Adrenal gland (tissue), 12 donors: Measurements from ENCODE around the gene TAGLN. TPM values are rescaled to one million over a fixed set of nuclear protein-coding genes. Genes with fewer than 3 reads are reported as not detected.
"Not testable (repeated sequence)": the region's sequence is repeated elsewhere in the genome, so short reads cannot be mapped to it uniquely, and the experiment has no call there.

ENCODE experiments used
- DNase-seq, 7 donors: peaks; one replicate each; pipeline ENCODE4 v3.0.0-alpha.2; 2019 to 2020
- H3K27ac ChIP-seq, 5 donors: fragments of 200-600 bp; sonication (generic) in 4 of 5; 1 replicate in 3 of 5; 2 replicates in 2 of 5; pipeline versions ENCODE4 v1.5.1 to v1.8.0; 2016 to 2020; ENCODE audit warnings: mild to moderate bottlenecking in 1 of 5
- H3K27me3 ChIP-seq: fragments of 200-600 bp; 2 replicates; pipeline ENCODE4 v1.8.0; 2021
- H3K36me3 ChIP-seq, 2 donors: fragments of 200-600 bp; replicated peaks in 1 of 2; 1 replicate in 1 of 2; 2 replicates in 1 of 2; pipeline versions ENCODE4 v1.5.1 to v1.8.0; 2018 to 2022
- H3K4me1 ChIP-seq, 2 donors: fragments of 200-600 bp; replicated peaks in 1 of 2; 1 replicate in 1 of 2; 2 replicates in 1 of 2; pipeline versions ENCODE4 v1.5.1 to v1.8.0; 2018 to 2021
- H3K4me3 ChIP-seq, 4 donors: fragments of 200-600 bp; sonication (generic) in 3 of 4; one replicate each; pipeline ENCODE4 v1.5.1; 2016 to 2018
- H3K9me3 ChIP-seq, 3 donors: fragments of 200-600 bp; sonication (generic) in 1 of 3; replicated peaks in 1 of 3; 1 replicate in 2 of 3; 2 replicates in 1 of 3; pipeline versions ENCODE4 v1.5.1 to v1.8.0; 2016 to 2021
- CTCF ChIP-seq, 6 experiments: fragments of 450-650 bp in 4 of 6; fragments of 200-600 bp in 2 of 6; sonication (generic) in 1 of 6; IDR thresholded peaks; 1 replicate in 5 of 6; 2 replicates in 1 of 6; pipeline versions ENCODE4 v1.5.1 to v1.8.0; 2016 to 2021; ENCODE audit warnings: antibody characterized with exemption in 6 of 6, mild to moderate bottlenecking in 2 of 6, moderate library complexity in 1 of 6
- POLR2A ChIP-seq, 2 donors: fragments of 450-650 bp; IDR thresholded peaks; one replicate each; pipeline ENCODE4 v1.6.1; 2017; ENCODE audit warnings: antibody characterized with exemption in 2 of 2, mild to moderate bottlenecking in 2 of 2, moderate library complexity in 1 of 2
- WGBS, 4 donors: extraction: QIAGEN DNeasy Blood & Tissue Kit in 2 of 4; methylation state at CpG; one replicate each; pipeline versions ENCODE4 v1.1.5 to v1.1.7; 2013 to 2017; 5-methylcytosine and 5-hydroxymethylcytosine counted together
- intact Hi-C, 2 donors: fragments of 100-400 bp; cut with DNase I; formaldehyde crosslinking; loops; one replicate each; pipeline versions ENCODE4 v1.14.1 to v1.15.0; 2022 to 2023
- polyA plus RNA-seq, 3 donors: library from polyadenylated mRNA; stranded (reverse); fragments of 200-250 nt in 2 of 3; fragments of 350-450 nt in 1 of 3; fragmentation: Illumina TruSeq in 1 of 3; extraction: RNeasy Lipid Tissue Mini Kit (QIAGEN cat#74804) in 1 of 3; gene quantifications; one replicate each; pipeline ENCODE4 v1.2.3, GENCODE V29; 2013 to 2014
- total RNA-seq, 9 donors: library from RNA; depleted of rRNA in 4 of 9; stranded (reverse); fragments of >200 nt in 4 of 9; fragments of 120-200 nt in 1 of 9; fragmentation: NEBNext Ultra II Directional in 1 of 9; extraction: Animal tissue kit (Norgen Biotek cat#: 25700) in 1 of 9; gene quantifications; one replicate each; pipeline versions ENCODE4 v1.1.0 to v1.2.4, GENCODE V29; 2013 to 2023
- donor health status: healthy with polysubstance abuse.
- donor health status: Bipolar disorder and iron deficiency.
- donor health status: DM: yes; HTN: yes; CAD: no.
- donor health status: DM: no; HTN: no; CAD: no.
- donor health status: DM: no; HTN: no; CAD: no.
- donor health status: DM: yes; HTN: yes; CAD: no.

TAGLN gene
- total and polyA plus RNA-seq, 12 donors: 37.1 to 1,290 (median 739) TPM

GRCh38 chr11:117204283-117205080 lies 5.3 kb downstream of the TAGLN start:
- H3K27ac ChIP-seq: peak overlapping the region; percentile 57 to 92 (median 79)
- no peaks in the 10 kb centered on the region for H3K27me3 ChIP-seq
- no peaks in the 10 kb centered on the region for H3K9me3 ChIP-seq
- peaks cover 0 to 38% of the 10 kb centered on the region in 2 donors for H3K36me3 ChIP-seq
- TF ChIP-seq CTCF (IDR thresholded peaks at IDR 0.05) (peak in 1 of 6 experiments; percentile 1), POLR2A (IDR thresholded peaks at IDR 0.05) (peak in 1 of 2 donors; percentile 12)
- intact Hi-C loops: loop anchor here in 1 of 2 donors (5.0 kb wide), 1 partner anchor 72 kb away; no protein-coding TSS in a partner anchor
- DNase-seq: peak in 2 of 7 donors; percentile 44 to 45
- no peak overlapping the region for H3K4me3 ChIP-seq
- 35 to 47% (median 40%) methylated on average over 15 to 17 of the region's 17 CpGs for WGBS, 4 donors
- H3K4me1 ChIP-seq: peaks cover 16 to 22% of the 10 kb centered on the region in 2 donors

- Histone ChIP-seq H3K27ac (peak overlapping the region; percentile 57 to 92 (median 79)), H3K27me3 (no peaks in the 10 kb centered on the region), H3K4me3 (no peak overlapping the region), H3K36me3 (peaks cover 0 to 38% of the 10 kb centered on the region in 2 donors), H3K4me1 (peaks cover 16 to 22% of the 10 kb centered on the region in 2 donors), H3K9me3 (no peaks in the 10 kb centered on the region)
- 63 to 77% (median 66%) methylated on average over 7 to 11 of the region's 11 CpGs for WGBS, 4 donors
- TF ChIP-seq CTCF (IDR thresholded peaks at IDR 0.05) (no peak), POLR2A (IDR thresholded peaks at IDR 0.05) (peak in 1 of 2 donors; percentile 16)
- peak in 6 of 7 donors; percentile 60 to 83 (median 77) for DNase-seq
- intact Hi-C loops: loop anchor here in 1 of 2 donors (5.0 kb wide), 1 partner anchor 73 kb away; no protein-coding TSS in a partner anchor
These were observed 6.1 kb downstream of the TAGLN start for GRCh38 chr11:117205211-117205818.

- not testable (repeated sequence) for H3K27me3 ChIP-seq, H3K4me3 ChIP-seq, H3K9me3 ChIP-seq, DNase-seq
- H3K4me1 ChIP-seq: peaks cover 16 to 22% of the 10 kb centered on the region in 2 donors
- WGBS, 4 donors: 79 to 87% (median 84%) methylated on average over 1 to 8 of the region's 8 CpGs
- H3K27ac ChIP-seq: peak overlapping the region in 1 of 5 donors; percentile 73
- intact Hi-C loops: loop anchor here in 1 of 2 donors (5.0 kb wide), 1 partner anchor 74 kb away; no protein-coding TSS in a partner anchor
- H3K36me3 ChIP-seq: peaks cover 0 to 38% of the 10 kb centered on the region in 2 donors
These were observed 6.9 kb downstream of the TAGLN start for GRCh38 chr11:117206111-117206510.

DNA sequence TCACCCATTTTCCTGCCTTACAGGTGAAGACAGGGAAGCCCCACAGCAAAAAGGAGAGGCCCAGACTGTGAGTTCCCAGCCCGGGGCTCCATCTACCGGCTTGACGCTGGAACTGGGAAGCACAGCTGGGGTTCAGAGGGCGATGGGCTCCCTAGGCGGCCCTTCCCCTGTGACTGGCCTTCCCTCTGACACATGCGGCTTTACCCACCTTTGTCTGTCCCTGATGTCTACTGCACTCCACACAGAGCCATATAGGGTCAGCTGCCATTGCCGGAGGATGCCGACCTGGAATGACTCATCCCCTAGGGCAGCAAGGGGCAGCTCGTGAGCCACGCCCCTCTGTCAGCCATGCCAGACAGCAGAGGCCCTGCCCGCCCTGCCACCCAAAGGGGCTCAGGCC lies 7.7 kb downstream of the TAGLN start:
- WGBS, 4 donors: 81 to 87% methylated on average over 5 to 6 of the region's 11 CpGs; no CpG with 5 or more reads in 2 of the 4 donors
- intact Hi-C loops: loop anchor here in 1 of 2 donors (5.0 kb wide), 1 partner anchor 75 kb away; no protein-coding TSS in a partner anchor
- Histone ChIP-seq H3K4me1 (peaks cover 16 to 22% of the 10 kb centered on the region in 2 donors), H3K36me3 (peaks cover 0 to 35% of the 10 kb centered on the region in 2 donors)
- H3K27me3 ChIP-seq, H3K4me3 ChIP-seq, H3K27ac ChIP-seq, H3K9me3 ChIP-seq, DNase-seq: not testable (repeated sequence)

- not testable (repeated sequence) for H3K27ac ChIP-seq
These were observed 8.3 kb downstream of the TAGLN start for GRCh38 chr11:117207481-117207880.

More at GRCh38 chr11:117207481-117207880, 8.3 kb downstream of the TAGLN start:
- Histone ChIP-seq H3K36me3 (peaks cover 0 to 29% of the 10 kb centered on the region in 2 donors), H3K4me1 (peaks cover 16 to 22% of the 10 kb centered on the region in 2 donors)
- intact Hi-C loops: loop anchor here in 1 of 2 donors (5.0 kb wide), 1 partner anchor 75 kb away; no protein-coding TSS in a partner anchor
- WGBS, 4 donors: 87 to 93% (median 89%) methylated on average over 5 of the region's 5 CpGs
- H3K9me3 ChIP-seq, DNase-seq, H3K27me3 ChIP-seq, H3K4me3 ChIP-seq: not testable (repeated sequence)
